Heart left ventricle (tissue), 13 donors: Measurements from ENCODE around the gene NAA16.

ENCODE experiments used
- POLR2A ChIP-seq, 2 donors: fragments of 450-650 bp; IDR thresholded peaks; one replicate each; pipeline ENCODE4 v1.6.1; 2017; ENCODE audit warnings: antibody characterized with exemption in 2 of 2, mild to moderate bottlenecking in 2 of 2, moderate library complexity in 2 of 2
- TF ChIP-seq, protein P1 (sequence below), 12 donors: fragments of 200-600 bp; sonication (generic) in 4 of 12; IDR thresholded peaks; one replicate each; pipeline versions ENCODE4 v1.5.0 to v1.8.0; 2018 to 2022; ENCODE audit warnings: antibody characterized with exemption in 12 of 12, mild to moderate bottlenecking in 5 of 12
- donor health status: ischemic (EF 13 %, LVEDD 7.1; RV severe dilation, severe dysfunction).
- donor health status: DM: no; HTN: yes; CAD: no.
- donor health status: DM: no; HTN: no; CAD: no.
- donor health status: ischemic (EF 25% LVEDD 6.9; RV normal size, moderate dysfunction).
- donor health status: ischemic (EF 25% LVEDD 5.7; RV mildly dilated, moderate dysfunction).
- donor health status: ischemic (EF 35%, LVEDD 5.7; RV mildly dilated, moderate dysfunction).
- donor health status: nonischemic (EF 11% LVEDD 7.7; RV severe dilation, severe dysfunction).
- donor health status: DM: yes; HTN: yes; CAD: no.
- donor health status: PGD.
- donor health status: ischemic (EF 29% LVEDD 5.4; RV normal size, mild dysfunction).
- donor health status: nonischemic (EF 23%, LVEDD 6.1; RV moderate dilation, normal function).

GRCh38 chr13:41409611-41410010, 98.5 kb downstream of the NAA16 start:
- TF ChIP-seq, protein P1, sequence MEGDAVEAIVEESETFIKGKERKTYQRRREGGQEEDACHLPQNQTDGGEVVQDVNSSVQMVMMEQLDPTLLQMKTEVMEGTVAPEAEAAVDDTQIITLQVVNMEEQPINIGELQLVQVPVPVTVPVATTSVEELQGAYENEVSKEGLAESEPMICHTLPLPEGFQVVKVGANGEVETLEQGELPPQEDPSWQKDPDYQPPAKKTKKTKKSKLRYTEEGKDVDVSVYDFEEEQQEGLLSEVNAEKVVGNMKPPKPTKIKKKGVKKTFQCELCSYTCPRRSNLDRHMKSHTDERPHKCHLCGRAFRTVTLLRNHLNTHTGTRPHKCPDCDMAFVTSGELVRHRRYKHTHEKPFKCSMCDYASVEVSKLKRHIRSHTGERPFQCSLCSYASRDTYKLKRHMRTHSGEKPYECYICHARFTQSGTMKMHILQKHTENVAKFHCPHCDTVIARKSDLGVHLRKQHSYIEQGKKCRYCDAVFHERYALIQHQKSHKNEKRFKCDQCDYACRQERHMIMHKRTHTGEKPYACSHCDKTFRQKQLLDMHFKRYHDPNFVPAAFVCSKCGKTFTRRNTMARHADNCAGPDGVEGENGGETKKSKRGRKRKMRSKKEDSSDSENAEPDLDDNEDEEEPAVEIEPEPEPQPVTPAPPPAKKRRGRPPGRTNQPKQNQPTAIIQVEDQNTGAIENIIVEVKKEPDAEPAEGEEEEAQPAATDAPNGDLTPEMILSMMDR (IDR thresholded peaks at IDR 0.05), result no peak
- no peak for TF ChIP-seq POLR2A (IDR thresholded peaks at IDR 0.05)
